PFSK-1 (cell line): ENCODE data around the gene ADGRF5.

Experiments used
- FOXP2 ChIP-seq: optimal IDR thresholded peaks from 2 replicates; pipeline ENCODE3; 2011; ENCODE audit warnings: borderline replicate concordance, control low read depth, inconsistent platforms; ENCODE audit not compliant: insufficient read depth; ENCODE audit errors: extremely low read length, extremely low read depth
- POLR2AphosphoS5 ChIP-seq: IDR thresholded peaks from 2 replicates; pipeline ENCODE4 v1.6.1; 2012; ENCODE audit warnings: low read depth, mild to moderate bottlenecking, control low read depth, low read length, moderate library complexity
- REST ChIP-seq, 2 experiments: IDR thresholded peaks; 2 replicates each; pipeline versions ENCODE4 v1.6.1 to v1.8.0; 2011 to 2012; ENCODE audit warnings: low read depth in 2 of 2, low read length in 2 of 2, control low read depth in 1 of 2, inconsistent platforms in 1 of 2, mild to moderate bottlenecking in 1 of 2, moderate library complexity in 1 of 2; ENCODE audit not compliant: insufficient read depth in 1 of 2
- SIN3A ChIP-seq: IDR thresholded peaks from 2 replicates; pipeline ENCODE4 v1.6.1; 2012; ENCODE audit warnings: mild to moderate bottlenecking, low read length, moderate library complexity, borderline replicate concordance; ENCODE audit not compliant: insufficient read depth
- TAF1 ChIP-seq: IDR thresholded peaks from 2 replicates; pipeline ENCODE4 v1.6.1; 2012; ENCODE audit warnings: low read length, control low read depth, borderline replicate concordance; ENCODE audit not compliant: insufficient read depth

The ADGRF5 gene

GRCh38 chr6:46876126-46876525 lies 45.6 kb downstream of the ADGRF5 start:
- TF ChIP-seq REST (IDR thresholded peaks at IDR 0.05; ENCODE audit: insufficient read depth in 1 of 2, low read depth in 2 of 2, low read length in 2 of 2) (no peak), TAF1 (no peak), POLR2AphosphoS5 (no peak), SIN3A (no peak), FOXP2 (no peak)

GRCh38 chr6:46867411-46867810 lies 54.3 kb downstream of the ADGRF5 start:
- TF ChIP-seq FOXP2: no peak
- no peak for TF ChIP-seq SIN3A
- no peak for TF ChIP-seq TAF1
- no peak for TF ChIP-seq POLR2AphosphoS5
- no peak for TF ChIP-seq REST (IDR thresholded peaks at IDR 0.05; ENCODE audit: insufficient read depth in 1 of 2, low read depth in 2 of 2, low read length in 2 of 2)

GRCh38 chr6:46865221-46865620 lies 56.5 kb downstream of the ADGRF5 start:
- TF ChIP-seq REST (IDR thresholded peaks at IDR 0.05; ENCODE audit: insufficient read depth in 1 of 2, low read depth in 2 of 2, low read length in 2 of 2): no peak
- no peak for TF ChIP-seq TAF1
- TF ChIP-seq SIN3A: no peak
- no peak for TF ChIP-seq FOXP2
- no peak for TF ChIP-seq POLR2AphosphoS5

DNA sequence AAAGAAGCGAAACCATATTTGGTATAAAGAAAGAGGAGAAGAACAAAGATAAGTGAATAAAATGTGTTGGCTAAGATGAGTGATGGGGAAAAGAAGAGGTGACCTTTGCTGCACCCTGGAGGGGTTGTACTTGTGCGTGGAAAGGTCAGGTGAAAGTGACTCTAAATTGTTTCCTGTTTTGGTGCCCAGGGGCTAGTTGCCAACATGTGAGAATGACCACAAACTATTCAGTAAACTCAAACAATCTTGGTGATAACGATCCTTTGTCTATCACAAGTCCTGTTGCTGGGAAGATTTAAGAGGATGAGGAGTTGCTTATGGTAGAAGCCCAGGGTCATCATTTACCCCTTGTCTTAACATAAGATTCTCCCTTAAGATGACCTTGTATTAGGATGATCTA lies 57.9 kb downstream of the ADGRF5 start:
- TF ChIP-seq REST (IDR thresholded peaks at IDR 0.05; ENCODE audit: insufficient read depth in 1 of 2, low read depth in 2 of 2, low read length in 2 of 2): no peak
- TF ChIP-seq SIN3A: no peak
- no peak for TF ChIP-seq TAF1
- no peak for TF ChIP-seq FOXP2
- TF ChIP-seq POLR2AphosphoS5: no peak

GRCh38 chr6:46862381-46862780 lies 59.4 kb downstream of the ADGRF5 start:
- no peak for TF ChIP-seq SIN3A
- no peak for TF ChIP-seq REST (IDR thresholded peaks at IDR 0.05; ENCODE audit: insufficient read depth in 1 of 2, low read depth in 2 of 2, low read length in 2 of 2)
- no peak for TF ChIP-seq POLR2AphosphoS5
